OCI-LY7 (cell line): ENCODE results near the gene EPB41L4A. TPM values are rescaled to one million over a fixed set of nuclear protein-coding genes. Genes with fewer than 3 reads are reported as not detected.

ENCODE experiments used
- BruUV-seq: library from RNA; stranded (reverse); fragments of 400-500 nt; replicated peaks from 2 replicates; lab custom pipeline; 2021; lab: Mats Ljungman, UMichigan
- CTCF ChIA-PET: fragments of 300-600 bp; sonication (Branson Sonifier 250); formaldehyde crosslinking; loops from one replicate; lab custom pipeline; 2022; ENCODE audit warnings: antibody characterized with exemption; ENCODE audit not compliant: unreplicated experiment; lab: Charles Lee
- POLR2A ChIA-PET: fragments of 300-600 bp; sonication (Branson Sonifier 250); formaldehyde crosslinking; loops from one replicate; lab custom pipeline; 2022; ENCODE audit warnings: antibody characterized with exemption; lab: Charles Lee
- DNase-seq: peaks from one replicate; pipeline ENCODE4 v3.0.0-alpha.2; 2015; ENCODE audit warnings: low spot score
- H2AFZ ChIP-seq: fragments of 200-600 bp; sonication (generic), shearing (Covaris generic); 2 replicates; pipeline ENCODE4 v1.6.1; 2014; ENCODE audit warnings: mild to moderate bottlenecking, antibody characterized with exemption, low read length, moderate library complexity
- H3K27ac ChIP-seq: fragments of 200-600 bp; sonication (generic); 2 replicates; pipeline ENCODE4 v1.5.1; 2014; ENCODE audit warnings: mixed run types, low read depth, mild to moderate bottlenecking, moderate library complexity, low read length, inconsistent platforms; ENCODE audit not compliant: poor library complexity, severe bottlenecking
- H3K36me3 ChIP-seq: fragments of 200-600 bp; sonication (generic); 2 replicates; pipeline ENCODE4 v1.6.1; 2014; ENCODE audit warnings: mild to moderate bottlenecking, antibody characterized with exemption, low read length, moderate library complexity, mixed read lengths; ENCODE audit not compliant: insufficient read depth
- H3K4me1 ChIP-seq: fragments of 200-600 bp; sonication (generic); 2 replicates; pipeline ENCODE4 v1.5.1; 2014; ENCODE audit warnings: mild to moderate bottlenecking, low read length; ENCODE audit not compliant: insufficient read depth, poor library complexity, severe bottlenecking
- H3K4me2 ChIP-seq: fragments of 200-600 bp; sonication (generic); 2 replicates; pipeline ENCODE4 v1.6.1; 2014; ENCODE audit warnings: mild to moderate bottlenecking, low read length
- H3K4me3 ChIP-seq: fragments of 200-600 bp; sonication (generic); 2 replicates; pipeline ENCODE4 v1.5.1; 2014; ENCODE audit warnings: mild to moderate bottlenecking, low read depth, low read length; ENCODE audit not compliant: poor library complexity, severe bottlenecking
- H3K79me2 ChIP-seq: fragments of 200-600 bp; sonication (generic); 2 replicates; pipeline ENCODE4 v1.6.1; 2016; ENCODE audit warnings: low read depth, mild to moderate bottlenecking, low read length, moderate library complexity, mixed read lengths; ENCODE audit not compliant: insufficient read depth
- H3K9me2 ChIP-seq: fragments of 200-600 bp; sonication (generic); 2 replicates; pipeline ENCODE4 v1.6.1; 2016; ENCODE audit warnings: mild to moderate bottlenecking, low read length, mixed read lengths; ENCODE audit not compliant: insufficient read depth
- H3K9me3 ChIP-seq: fragments of 200-600 bp; sonication (generic); 2 replicates; pipeline ENCODE4 v1.6.1; 2014; ENCODE audit warnings: mild to moderate bottlenecking, mixed run types, low read length, mixed read lengths
- H4K20me1 ChIP-seq: fragments of 200-600 bp; sonication (generic); 2 replicates; pipeline ENCODE4 v1.6.1; 2014; ENCODE audit warnings: mild to moderate bottlenecking, antibody characterized with exemption, low read length, moderate library complexity, mixed read lengths; ENCODE audit not compliant: insufficient read depth
- EZH2phosphoT487 ChIP-seq: fragments of 200-600 bp; sonication (generic); IDR thresholded peaks from 2 replicates; pipeline ENCODE4 v1.6.1; 2018; ENCODE audit warnings: low read depth, borderline replicate concordance, mild to moderate bottlenecking, mixed run types, antibody characterized with exemption, low read length, moderate library complexity, mixed read lengths
- intact Hi-C: fragments of 100-400 bp; cut with micrococcal nuclease; formaldehyde crosslinking; loops from one replicate; pipeline ENCODE4 v1.10.0; 2022; ENCODE audit not compliant: unreplicated experiment
- total RNA-seq, 2 experiments: library from RNA; depleted of rRNA in 1 of 2; stranded (reverse); fragments of >200 nt in 1 of 2; shearing (Covaris generic) in 1 of 2; gene quantifications; 2 replicates each; pipeline ENCODE4 v1.2.3, GENCODE V29; 2014 to 2022
- TF ChIP-seq, protein P1 (sequence below): fragments of 200-600 bp; sonication (generic); conservative IDR thresholded peaks from 2 replicates; pipeline ENCODE4 v1.5.1; 2014; ENCODE audit warnings: mild to moderate bottlenecking, antibody characterized with exemption, low read length, moderate library complexity, mixed read lengths

EPB41L4A gene
- total RNA-seq, 2 experiments from 2014 or later = 0.03 TPM; not detected in 1

DNA sequence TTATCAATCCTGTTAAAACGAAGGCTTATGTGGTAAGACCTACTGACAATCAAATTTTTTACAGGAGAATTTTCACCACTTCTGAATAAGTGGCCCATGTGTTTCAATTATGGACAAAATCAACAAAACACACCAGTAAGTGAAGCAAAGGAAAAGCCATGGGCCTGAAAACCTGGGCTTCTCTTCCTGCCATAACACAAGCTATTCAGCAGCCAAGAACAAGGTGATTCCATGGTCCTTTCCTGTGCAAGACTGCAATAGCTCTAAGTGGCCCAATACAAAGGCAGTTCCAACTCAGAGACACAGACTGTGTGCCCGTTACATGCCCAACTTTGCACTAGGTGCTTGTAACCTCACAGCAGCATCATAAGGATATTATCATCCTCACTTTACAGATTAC, 168.5 kb downstream of the EPB41L4A start:
- no TSS peak for BruUV-seq
- TF ChIP-seq EZH2phosphoT487 = no peak
- TF ChIP-seq, protein P1, sequence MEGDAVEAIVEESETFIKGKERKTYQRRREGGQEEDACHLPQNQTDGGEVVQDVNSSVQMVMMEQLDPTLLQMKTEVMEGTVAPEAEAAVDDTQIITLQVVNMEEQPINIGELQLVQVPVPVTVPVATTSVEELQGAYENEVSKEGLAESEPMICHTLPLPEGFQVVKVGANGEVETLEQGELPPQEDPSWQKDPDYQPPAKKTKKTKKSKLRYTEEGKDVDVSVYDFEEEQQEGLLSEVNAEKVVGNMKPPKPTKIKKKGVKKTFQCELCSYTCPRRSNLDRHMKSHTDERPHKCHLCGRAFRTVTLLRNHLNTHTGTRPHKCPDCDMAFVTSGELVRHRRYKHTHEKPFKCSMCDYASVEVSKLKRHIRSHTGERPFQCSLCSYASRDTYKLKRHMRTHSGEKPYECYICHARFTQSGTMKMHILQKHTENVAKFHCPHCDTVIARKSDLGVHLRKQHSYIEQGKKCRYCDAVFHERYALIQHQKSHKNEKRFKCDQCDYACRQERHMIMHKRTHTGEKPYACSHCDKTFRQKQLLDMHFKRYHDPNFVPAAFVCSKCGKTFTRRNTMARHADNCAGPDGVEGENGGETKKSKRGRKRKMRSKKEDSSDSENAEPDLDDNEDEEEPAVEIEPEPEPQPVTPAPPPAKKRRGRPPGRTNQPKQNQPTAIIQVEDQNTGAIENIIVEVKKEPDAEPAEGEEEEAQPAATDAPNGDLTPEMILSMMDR = no peak
- POLR2A ChIA-PET = interaction anchor here (1.0 kb wide), 1 partner anchor 29 kb away, joined by 3 read pairs; no protein-coding TSS in a partner anchor
- Histone ChIP-seq H3K27ac (no peak overlapping the region), H3K4me2 (no peak overlapping the region), H3K9me2 (no peaks in the 10 kb centered on the region), H3K79me2 (no peaks in the 10 kb centered on the region), H4K20me1 (no peaks in the 10 kb centered on the region), H3K36me3 (no peaks in the 10 kb centered on the region), H3K9me3 (no peaks in the 10 kb centered on the region), H2AFZ (no peak overlapping the region), H3K4me3 (no peak overlapping the region), H3K4me1 (no peaks in the 10 kb centered on the region)
- intact Hi-C loops = no loop called here
- DNase-seq = no peak
- CTCF ChIA-PET = no interaction called here

- H3K4me1 ChIP-seq = no peaks in the 10 kb centered on the region
- no peak overlapping the region for H3K4me3 ChIP-seq
- H3K27ac ChIP-seq = no peak overlapping the region
- TF ChIP-seq, protein P1 = no peak
- TF ChIP-seq EZH2phosphoT487 = no peak
- no peaks in the 10 kb centered on the region for H4K20me1 ChIP-seq
- H2AFZ ChIP-seq = no peak overlapping the region
- ChIA-PET POLR2A (no interaction called here), CTCF (no interaction called here)
- H3K36me3 ChIP-seq = no peaks in the 10 kb centered on the region
- no TSS peak for BruUV-seq
- no peaks in the 10 kb centered on the region for H3K9me3 ChIP-seq
- intact Hi-C loops = no loop called here
- H3K9me2 ChIP-seq = no peaks in the 10 kb centered on the region
- no peak for DNase-seq
- H3K4me2 ChIP-seq = no peak overlapping the region
- H3K79me2 ChIP-seq = no peaks in the 10 kb centered on the region
These were observed 170.5 kb downstream of the EPB41L4A start for GRCh38 chr5:112248623-112249022.

- no peaks in the 10 kb centered on the region for H3K9me3 ChIP-seq
- ChIA-PET CTCF (no interaction called here), POLR2A (no interaction called here)
- DNase-seq = no peak
- H3K4me3 ChIP-seq = no peak overlapping the region
- no peak overlapping the region for H2AFZ ChIP-seq
- no peaks in the 10 kb centered on the region for H4K20me1 ChIP-seq
- TF ChIP-seq EZH2phosphoT487 = no peak
- TF ChIP-seq, protein P1 = no peak
- intact Hi-C loops = no loop called here
- H3K9me2 ChIP-seq = no peaks in the 10 kb centered on the region
- H3K27ac ChIP-seq = no peak overlapping the region
- no peak overlapping the region for H3K4me2 ChIP-seq
- no peaks in the 10 kb centered on the region for H3K4me1 ChIP-seq
- no peaks in the 10 kb centered on the region for H3K36me3 ChIP-seq
- no TSS peak for BruUV-seq
- H3K79me2 ChIP-seq = no peaks in the 10 kb centered on the region
These were observed 171.1 kb downstream of the EPB41L4A start for GRCh38 chr5:112247960-112248359.
